Measurements from ENCODE around the gene PLCH2.
A peak's percentile ranks its signal among the peaks of the same experiment; 100 is the strongest.

PLCH2 gene

DNA sequence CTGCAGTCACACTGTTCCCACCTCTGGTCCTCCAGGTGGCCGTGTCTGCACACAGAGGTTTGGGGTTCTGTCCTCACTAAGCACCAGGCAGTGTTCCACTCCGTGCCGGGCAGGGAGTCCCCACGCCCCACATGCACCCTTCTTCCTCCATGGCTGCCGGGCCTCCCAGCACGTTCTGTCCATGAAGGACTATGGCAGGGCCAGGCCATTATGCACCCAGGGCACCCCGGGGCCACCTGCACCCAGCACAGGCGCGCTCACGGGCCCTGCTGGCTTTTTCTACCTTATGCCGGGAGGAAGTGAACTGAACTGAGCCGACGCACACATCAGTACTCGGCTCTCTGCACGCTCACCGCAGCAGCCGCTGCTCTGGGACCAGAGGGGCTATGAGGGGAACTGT is 40.0 kb downstream of the PLCH2 start:
- DNase-seq: no peak

DNA sequence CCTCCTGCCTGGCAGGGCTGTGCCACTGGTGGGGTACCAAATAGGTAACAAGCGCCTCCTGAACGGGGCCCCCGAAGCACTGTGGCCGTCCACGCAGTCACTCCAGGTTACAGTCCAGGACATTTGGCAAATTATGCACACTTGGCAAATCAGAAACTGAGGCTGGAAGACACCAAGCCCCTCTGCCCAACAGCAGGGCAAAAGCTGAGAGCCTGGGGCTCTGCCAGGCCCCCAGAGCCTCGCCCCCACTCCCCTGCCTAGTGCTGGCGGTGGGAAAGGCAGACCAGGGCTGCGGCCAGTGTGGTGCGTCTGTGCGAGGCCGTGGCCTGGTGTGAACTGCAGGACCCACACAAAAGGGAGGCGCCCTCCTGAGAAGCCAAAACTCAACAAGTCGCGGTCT is 40.9 kb downstream of the PLCH2 start:
- no peak for DNase-seq

- no peak for DNase-seq
These were observed 41.9 kb downstream of the PLCH2 start for GRCh38 chr1:2517966-2518365.

GRCh38 chr1:2518528-2518927 is 42.4 kb downstream of the PLCH2 start:
- no peak for DNase-seq

- DNase-seq: no peak
These were observed 43.1 kb downstream of the PLCH2 start for GRCh38 chr1:2519029-2519685.

DNA sequence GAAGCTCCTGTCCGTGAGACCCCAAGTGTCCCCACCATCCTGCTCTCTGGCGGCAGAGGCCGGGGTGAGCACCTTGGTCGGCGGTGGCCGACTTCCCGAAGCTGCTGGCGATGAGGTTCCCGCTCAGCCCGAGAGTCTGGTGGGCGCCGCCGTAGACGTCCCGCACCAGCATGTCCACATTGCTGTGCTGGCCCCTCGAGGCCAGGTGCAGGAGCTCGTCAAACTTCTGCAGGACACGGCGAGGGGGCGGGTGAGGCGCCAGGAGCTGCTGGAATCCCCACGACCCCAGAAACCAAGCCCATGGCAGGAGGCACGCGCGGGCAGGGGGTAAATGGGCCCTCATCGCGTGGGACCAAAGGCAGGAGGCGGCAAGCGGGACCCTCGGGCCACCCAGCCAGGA is 43.6 kb downstream of the PLCH2 start:
- DNase-seq: no peak

DNA sequence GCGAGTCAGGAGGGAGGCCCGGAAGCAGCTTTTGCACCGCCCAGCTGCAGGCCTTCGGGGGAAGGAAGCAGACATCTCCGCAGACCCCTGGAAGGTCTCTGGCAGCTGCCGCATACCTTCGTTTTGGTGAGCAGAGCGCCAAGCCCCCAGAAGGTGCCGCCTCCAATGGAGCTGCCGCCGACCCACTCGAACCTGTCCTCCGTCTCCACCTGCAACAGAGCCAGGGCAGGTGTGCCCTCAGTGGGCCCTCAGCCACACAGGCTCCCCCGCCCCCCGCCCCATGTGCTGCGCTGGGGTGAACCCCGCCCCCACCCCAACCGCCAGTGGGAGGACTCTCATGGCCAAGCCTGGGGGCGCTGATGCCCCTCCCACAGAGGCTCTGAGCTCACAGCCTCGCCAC is 44.1 kb downstream of the PLCH2 start:
- DNase-seq: no peak

- no peak for DNase-seq
These were observed 44.7 kb downstream of the PLCH2 start for GRCh38 chr1:2520806-2521205.

DNA sequence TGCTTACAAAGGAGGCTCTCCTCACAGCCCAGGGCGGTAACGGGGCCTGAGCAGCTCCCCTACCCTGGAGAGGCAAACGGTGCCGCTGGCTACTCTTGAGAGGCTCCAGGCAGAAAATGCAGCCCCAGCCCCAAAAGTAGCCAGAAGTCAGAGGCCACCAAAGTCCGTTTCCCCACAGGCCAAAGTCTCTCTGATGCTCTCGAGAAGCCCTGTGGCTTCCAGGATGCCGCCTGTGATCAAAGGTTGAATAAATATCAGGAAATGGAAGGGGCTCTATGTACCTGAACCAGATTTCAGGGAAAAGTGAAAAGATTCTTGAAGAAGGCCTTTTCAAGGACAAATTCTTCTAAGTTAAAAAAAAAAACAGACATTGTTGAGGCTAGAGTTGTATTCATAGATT is 46.1 kb downstream of the PLCH2 start:
- no peak for DNase-seq

DNA sequence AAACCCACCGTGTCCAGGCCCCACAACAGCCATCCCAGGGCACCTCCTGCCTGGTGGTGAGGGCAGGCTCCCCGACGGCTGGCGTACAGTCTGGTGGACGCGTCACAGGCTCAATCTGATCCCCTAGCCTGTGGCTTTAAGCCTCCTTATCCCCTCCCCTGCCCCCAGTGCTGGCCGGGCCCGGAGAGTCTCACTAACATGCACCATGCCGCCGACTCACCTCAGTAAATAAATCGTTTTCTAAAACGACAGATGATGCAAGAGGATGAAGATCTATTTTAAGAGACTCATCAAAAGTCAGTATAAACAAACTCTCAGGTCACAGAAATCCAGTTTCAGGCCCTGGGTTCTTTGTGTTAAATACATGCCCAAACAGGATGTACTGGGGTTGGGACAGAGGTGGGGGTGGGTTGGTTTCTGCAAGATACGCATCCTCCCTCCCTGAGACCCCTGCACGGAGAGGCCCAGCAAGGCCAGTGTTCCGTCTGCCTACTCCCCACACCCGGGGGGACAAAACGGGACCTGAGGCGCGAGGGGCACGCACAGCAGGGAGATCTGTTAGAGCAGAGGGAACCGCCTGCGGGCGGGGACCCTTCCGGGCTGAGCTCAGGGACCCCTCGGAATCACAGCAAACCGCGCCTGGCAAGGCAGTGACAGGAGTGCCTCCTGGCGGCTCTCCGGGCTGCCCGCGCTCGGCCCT is 47.3 kb downstream of the PLCH2 start:
- no peak for DNase-seq

DNA sequence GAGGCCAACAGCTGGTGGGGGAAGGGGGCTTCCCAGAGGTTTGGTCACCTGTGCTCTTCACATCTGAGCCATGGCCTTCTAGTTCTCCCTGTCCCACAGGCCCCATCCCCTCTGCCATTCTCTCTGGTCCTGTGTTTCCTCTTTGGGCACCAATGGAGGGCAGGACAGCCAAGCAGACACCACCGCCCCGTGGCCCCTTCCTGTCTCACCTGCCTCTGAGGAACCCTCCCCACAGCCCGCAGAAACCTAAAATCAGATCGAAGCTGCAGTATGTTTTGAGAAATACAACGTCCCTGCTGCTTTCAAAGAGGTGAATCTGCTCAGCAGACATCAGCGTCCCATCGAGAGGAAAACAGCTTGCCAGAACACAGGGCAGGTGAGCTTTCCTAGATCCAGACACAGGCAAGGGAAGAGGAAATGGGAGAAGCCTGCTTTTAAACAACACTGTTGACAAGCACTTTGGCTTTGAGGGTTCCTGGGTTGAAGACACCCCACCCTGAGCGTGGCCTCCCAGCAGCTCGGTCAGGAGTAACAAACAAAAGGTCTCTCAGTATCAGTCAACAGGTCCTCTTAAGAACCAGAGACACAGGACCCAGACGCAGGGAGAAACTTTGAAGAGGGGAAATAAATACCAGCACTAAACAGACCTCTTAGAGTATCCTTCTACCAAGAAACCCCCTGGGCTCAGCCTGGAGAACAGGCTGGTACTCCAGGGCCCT is 48.0 kb downstream of the PLCH2 start:
- DNase-seq: no peak

GRCh38 chr1:2525572-2525919 is 49.5 kb downstream of the PLCH2 start:
- DNase-seq: no peak

DNA sequence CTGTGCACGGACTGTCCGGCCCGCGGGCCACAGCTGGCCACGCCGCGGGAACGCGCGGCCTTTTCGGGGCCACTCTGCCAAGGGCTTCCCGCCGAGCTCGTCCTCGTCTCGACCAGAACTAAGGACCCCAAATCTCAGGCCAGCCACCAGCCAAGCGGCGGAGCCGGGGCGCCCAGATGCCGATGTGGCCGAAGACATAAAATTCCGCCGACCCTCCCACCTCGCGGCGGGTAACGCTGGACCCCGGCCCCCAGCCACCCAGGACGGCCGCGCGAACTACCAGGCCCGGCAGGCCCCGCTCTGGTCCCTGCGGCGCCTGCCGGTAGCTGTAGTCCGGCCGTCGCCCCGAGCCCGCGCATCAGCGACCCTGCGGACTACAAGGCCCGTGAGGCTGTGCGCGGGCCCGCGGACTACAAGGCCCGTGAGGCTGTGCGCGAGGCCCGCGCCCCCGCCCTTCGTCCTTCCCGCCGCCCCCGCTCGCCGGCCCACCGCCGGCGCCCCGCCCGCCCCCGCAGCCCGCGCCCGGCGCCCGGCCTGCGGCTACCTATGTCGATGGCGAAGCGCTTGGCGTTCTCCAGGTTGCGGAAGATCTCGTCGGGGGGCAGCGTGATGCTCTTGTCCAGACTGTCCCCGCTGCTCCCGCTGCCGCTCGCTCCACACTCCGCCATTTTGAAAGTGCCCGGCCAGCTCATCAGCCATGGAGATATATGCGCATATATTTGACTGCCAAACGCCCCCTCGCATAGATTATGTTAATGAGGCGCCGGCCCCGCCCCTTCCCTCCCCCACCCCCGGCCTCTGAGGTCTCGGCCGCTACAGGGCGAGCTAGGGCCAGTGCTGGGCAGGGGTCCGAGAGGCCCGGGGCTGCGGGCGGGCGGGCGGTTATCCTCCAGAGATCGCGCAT is 50.1 kb downstream of the PLCH2 start, which contains the start of gene PANK4:
TSS of gene PANK4 (minus strand) at position 677 of the 904 bp plus-strand sequence. CDS start at position 668, 9 bp downstream.
- DNase-seq: peak; percentile 82 to 98

DNA sequence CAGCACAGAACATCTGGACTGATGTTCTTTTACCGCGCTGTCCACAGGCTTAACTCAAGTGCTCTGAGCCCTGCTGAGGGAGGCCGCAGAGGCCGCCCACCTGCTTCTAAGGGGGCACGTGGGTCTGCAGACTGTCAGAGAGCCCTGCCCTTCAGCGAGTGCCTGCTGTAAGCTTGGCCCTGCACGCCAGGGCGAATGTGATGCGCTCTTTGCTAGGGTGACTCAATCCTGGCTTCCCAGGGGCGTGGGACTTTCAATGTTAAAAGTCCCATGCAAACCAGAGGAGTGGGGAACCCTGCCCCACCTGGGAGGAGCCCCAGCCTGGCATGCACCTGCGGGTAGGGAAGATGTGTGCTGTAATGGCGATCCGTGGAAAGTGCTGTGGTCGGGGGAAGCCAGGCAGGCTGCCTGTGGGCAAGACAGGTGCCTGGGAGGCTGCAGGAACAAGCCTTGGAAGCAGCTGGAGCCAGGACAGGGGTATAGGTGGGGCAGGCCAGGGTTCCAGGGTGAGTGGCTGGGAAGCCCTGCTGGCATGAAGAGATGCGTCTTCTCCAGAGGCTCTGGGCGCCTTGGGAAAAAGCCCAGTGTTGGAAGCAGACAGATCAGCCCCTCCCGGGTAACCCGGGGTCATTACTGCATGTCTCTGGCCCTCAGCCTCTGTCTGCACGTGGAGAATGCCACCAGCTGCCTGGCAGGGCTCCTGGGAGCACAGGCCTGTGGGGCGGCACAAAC is 50.9 kb downstream of the PLCH2 start:
- DNase-seq: peak in 1 of 2 experiments; percentile 62

DNA sequence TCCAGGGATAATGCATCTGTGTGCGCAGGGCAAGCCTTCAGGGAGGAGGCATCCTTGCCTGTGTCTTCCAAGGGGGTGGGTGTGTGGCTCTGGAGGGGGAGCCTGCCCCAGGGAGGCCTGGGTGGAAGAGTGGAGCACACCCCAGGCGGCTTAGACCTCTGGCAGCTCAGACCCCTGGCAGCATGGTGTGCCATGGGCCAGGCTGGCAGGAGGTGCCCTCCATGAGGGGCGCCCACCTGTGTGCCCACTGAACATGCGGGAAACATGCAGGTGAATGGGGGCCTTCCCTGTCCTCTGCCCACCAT is 51.4 kb downstream of the PLCH2 start:
- no peak for DNase-seq

- DNase-seq: peak in 1 of 2 experiments; percentile 80
These were observed 51.9 kb downstream of the PLCH2 start for GRCh38 chr1:2528016-2528415.

GRCh38 chr1:2528611-2528965 is 52.5 kb downstream of the PLCH2 start:
- DNase-seq: no peak

DNA sequence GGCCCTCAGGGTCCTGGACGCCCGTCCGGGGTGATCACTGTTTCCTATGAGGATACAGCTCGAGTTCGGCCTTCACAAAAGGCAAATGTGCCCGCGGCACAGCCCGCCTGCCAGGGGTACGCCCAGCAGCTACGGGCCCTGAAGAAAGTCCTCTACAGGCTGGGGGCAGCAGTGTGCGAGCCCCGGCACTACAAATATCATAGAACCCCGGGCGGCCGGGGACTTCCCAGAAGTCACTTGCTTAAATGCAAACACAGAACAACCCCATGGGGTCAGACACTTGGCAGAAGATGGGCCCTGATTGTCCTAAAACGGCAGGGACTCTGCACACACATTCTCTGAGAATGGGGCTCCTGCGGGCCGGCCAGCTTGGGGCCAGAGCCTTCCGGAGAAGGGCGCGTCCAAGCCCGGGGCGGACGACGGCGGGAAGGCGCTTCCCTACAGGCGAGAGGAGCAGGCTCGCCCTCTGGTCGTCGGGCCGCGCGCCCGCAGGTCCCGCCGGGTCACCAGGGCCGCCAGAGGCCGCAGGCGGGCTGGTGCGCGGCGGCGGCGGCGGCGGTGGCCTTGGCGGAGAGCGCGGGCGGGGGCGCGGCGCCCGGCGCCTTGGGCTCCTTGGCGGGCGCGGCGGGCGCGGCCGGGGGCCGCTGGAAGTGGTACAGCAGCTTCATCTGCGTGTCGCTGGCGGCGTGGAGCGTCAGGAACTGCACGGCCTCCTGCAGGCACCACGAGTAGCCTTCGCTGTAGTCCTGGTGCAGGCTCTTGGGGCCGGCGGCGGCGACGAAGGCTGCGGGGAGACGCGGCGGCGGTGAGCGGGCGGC is 53.1 kb downstream of the PLCH2 start:
- no peak for DNase-seq

DNA sequence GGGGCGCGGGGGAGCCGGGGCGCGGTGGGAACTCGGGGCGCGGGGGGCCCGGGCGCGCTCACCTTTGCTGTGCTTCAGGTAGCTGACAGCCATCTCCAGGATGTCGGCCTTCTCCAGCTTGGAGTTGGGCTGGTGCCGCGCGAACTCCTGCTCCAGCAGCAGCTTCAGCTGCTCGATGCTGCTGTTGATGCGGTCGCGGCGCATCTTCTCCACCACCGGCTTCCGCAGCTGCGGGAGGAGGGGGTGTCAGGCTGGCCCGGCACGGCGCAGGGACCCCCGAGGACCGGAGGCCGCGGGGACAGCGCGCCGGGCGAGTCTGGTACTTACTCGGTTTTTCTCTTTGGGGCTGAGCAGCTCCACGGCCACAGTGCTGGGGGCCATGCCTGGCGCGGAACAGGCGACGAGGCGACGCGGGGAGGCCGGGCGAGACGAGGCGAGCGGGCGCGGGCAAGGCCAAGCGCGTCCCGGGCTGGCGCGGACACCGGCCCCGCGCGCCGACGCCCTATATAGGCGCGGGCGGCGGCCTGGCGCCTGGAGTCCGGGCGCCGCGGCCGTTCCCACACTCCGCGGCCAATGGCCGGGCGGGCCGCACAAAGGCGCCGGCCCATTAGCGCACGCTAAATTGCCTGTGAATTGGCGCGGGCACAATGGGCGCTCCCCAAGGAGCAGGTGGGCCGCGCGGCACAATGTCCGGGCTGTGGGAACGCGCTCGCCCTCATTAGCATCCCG is 53.9 kb downstream of the PLCH2 start, which contains the start of gene HES5:
TSS of gene HES5 (minus strand) at position 480 of the 729 bp plus-strand sequence. CDS start at position 381, 99 bp downstream.
- DNase-seq: no peak

DNA sequence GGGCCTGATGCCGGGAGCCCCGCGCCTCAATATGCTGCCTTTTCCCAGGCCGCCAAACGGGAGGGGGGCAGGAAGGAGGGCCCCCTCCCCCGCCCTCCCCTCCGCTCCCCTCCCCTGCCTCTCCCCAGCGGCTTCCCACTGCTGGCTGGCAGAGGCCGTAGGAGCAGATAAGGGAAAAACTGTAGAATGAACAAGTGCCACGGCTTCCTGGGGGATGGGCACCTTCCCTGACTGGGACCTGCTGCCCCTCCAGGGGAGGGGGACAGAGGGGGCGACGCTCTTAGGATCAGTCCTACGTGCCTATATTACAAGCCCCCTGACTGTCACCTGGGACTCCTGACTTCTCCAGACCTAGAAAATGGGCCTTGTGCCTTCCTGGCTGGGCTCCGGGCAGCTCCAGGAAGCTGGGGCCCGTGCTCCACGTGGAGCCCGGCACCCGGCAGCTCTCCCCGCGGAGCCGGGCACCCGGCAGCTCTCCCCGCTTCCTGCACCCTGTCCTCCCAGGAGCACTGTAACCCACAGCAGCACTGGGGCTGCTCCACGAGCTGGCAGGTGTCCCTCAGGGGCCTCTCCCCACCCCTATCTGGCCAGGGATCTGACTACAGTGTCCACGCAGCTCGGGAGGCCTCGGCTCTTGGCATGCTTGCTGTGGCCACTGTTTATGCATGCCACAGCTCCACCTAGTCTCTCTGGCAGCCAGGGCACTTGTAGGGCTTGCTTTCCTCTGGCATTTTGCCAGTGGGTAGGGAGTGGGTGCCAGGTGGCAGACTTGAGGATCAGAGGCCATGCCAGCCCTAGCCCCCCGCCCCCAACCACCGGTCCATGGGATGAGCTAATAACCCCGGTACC is 54.6 kb downstream of the PLCH2 start:
- peak in 1 of 2 experiments; percentile 75 for DNase-seq
